ENCODE data around the gene PTDSS2.

PTDSS2 gene

DNA sequence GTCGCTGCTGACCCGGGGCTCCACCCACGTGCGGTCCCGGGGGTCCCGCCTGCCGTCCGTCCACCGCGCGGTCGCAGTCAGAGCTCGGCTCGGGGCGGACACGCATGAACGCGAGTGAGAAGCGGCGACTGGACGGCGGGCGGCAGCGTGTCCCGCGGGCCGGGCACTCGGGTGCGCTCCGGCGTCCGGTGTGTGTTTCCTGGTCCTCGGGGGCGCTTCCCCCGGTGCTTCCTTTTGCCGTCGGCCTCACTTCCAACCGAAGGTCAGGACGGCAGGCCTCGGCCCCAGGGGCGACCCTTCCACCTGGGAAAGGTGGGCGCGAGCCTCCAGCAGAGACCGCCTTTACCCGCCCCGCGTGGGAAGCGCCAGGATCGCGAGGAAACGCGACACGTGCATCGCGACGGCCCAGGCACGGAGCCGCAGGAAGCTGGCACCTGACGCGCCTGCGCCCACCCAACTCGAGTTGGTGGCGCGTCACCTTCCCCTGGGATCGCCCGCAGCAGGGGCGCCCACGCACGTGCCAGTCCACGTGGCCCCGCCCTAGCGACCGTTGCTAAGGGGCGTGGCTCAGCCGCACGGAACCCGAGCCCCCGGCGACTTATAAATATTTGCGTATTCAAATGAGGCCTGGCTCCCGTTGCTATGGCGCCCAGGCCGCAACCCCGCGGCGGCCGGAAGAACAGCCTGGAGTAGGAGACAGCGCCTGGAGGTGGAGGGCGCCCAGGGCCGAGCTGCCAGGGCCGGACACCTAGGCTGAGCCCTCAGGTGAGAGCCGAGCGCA is 87.0 kb downstream of the PTDSS2 start, which contains the start of gene LRRC56:
Gene LRRC56, plus strand, starts transcription at position 687 of the 781 bp plus-strand sequence. CDS start 3,158 bp downstream, outside the sequence.
- H3K4me3 ChIP-seq (ENCODE audit: low read depth, low read length), result peak within 1 kb of the TSS; percentile 70
- peak; percentile 97 for DNase-seq (ENCODE audit: low read depth)
- TF ChIP-seq, protein P1, sequence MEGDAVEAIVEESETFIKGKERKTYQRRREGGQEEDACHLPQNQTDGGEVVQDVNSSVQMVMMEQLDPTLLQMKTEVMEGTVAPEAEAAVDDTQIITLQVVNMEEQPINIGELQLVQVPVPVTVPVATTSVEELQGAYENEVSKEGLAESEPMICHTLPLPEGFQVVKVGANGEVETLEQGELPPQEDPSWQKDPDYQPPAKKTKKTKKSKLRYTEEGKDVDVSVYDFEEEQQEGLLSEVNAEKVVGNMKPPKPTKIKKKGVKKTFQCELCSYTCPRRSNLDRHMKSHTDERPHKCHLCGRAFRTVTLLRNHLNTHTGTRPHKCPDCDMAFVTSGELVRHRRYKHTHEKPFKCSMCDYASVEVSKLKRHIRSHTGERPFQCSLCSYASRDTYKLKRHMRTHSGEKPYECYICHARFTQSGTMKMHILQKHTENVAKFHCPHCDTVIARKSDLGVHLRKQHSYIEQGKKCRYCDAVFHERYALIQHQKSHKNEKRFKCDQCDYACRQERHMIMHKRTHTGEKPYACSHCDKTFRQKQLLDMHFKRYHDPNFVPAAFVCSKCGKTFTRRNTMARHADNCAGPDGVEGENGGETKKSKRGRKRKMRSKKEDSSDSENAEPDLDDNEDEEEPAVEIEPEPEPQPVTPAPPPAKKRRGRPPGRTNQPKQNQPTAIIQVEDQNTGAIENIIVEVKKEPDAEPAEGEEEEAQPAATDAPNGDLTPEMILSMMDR (IDR thresholded peaks at IDR 0.05; ENCODE audit: insufficient read depth, low read depth, low read length, missing control alignments), result no peak

DNA sequence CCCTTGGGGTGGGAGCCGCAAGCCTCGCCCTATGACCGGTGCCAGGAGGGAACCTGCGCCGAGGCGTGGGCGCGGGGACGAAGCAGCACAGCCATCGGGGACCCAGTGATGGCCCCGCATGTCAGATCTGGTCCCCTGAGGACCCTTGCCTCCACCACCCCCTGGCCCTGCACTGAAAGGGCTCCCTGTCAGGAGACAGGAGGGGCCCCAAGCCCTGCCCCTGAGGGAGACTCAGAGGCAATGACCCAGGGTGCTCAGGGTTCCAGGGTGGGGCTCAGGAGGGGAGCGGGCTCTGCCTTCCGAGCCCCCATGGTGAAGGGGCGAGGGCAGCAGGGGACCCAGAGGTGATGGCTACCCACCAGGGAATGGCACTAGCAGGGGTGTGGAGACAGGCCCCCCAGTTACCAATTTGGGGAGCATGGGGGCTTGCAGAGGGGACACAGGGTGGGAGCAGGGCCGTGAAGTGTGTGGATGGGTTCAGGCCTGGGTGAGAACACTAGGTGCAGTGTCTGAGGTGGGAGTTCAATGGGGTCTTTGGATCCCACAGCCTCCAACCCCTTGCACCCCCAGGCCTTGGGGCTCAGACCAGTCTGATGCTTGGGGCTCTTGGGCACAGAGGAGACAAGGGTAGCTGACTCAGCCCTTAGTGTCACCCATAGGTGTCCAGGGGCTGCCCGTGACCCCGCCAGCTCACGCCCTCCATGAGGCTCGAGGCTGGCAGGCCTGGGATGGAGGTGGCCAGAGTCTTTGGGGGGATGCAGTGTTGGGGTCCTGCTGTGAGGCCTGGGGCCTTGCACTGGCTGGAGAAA is 87.7 kb downstream of the PTDSS2 start:
- DNase-seq (ENCODE audit: low read depth), result no peak
- H3K4me3 ChIP-seq (ENCODE audit: low read depth, low read length), result peak overlapping the region; percentile 70
- TF ChIP-seq, protein P1 (IDR thresholded peaks at IDR 0.05; ENCODE audit: insufficient read depth, low read depth, low read length, missing control alignments), result no peak

DNA sequence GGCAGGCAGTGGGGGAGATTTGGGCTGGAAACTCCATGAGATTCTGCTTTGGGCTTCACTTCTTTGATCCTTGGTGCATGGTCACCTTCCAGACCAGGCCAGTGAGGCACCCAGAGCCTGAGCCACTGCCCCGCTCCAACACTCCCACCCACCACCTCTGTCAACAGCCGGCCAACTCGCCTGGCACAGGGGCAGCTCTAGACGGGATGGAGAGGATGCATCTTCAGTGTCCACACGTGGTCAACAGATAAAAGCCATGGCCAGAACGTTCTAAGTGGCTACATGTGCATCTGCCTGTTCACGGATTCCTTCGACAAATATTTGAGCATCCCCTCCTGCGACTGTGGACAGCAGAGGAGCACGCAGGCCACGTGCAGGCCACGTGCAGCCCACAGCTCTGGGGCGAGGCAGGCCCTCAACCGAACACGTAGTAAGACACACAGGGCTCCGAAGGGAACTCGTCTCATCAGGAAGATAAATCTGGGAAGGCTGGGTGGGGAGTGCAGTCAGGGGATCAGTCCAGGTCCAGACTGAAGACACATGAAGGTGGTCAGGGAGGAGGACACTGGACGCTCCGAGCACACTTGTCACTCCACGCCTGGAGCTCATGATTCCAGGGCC is 88.5 kb downstream of the PTDSS2 start:
- TF ChIP-seq, protein P1 (IDR thresholded peaks at IDR 0.05; ENCODE audit: insufficient read depth, low read depth, low read length, missing control alignments), result no peak
- H3K4me3 ChIP-seq (ENCODE audit: low read depth, low read length), result no peak overlapping the region
- no peak for DNase-seq (ENCODE audit: low read depth)

DNA sequence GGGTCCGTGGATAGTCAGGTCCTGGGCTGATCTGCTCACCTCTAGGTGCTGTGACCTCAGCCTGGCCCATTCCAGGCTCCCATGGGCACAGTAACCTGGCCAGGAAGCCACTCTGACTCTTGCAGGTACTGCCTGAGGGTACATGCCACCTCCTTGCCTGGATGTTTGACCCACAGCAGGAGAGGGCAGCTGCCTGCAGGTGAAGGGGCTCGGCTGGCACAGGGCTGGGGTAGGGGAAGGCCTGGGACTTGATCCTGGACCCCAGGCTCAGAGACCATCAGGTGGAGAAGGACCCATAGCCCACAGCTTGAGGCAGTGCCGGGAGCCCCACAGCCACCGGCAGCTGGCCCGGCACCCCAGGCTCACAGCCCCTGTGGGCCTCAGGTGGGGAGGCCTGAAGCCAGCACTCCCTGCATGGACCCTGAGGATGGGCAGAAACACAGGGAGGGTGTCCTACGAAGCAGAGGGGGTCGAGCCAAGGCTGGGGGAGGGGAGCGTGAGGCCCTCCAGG is 89.9 kb downstream of the PTDSS2 start:
- H3K4me3 ChIP-seq (ENCODE audit: low read depth, low read length), result no peak overlapping the region
- no peak for DNase-seq (ENCODE audit: low read depth)
- TF ChIP-seq, protein P1 (IDR thresholded peaks at IDR 0.05; ENCODE audit: insufficient read depth, low read depth, low read length, missing control alignments), result no peak
